GM23248 (cell line): ENCODE data around the gene TMEM183A. TPM values are rescaled to one million over a fixed set of nuclear protein-coding genes. Genes with fewer than 3 reads are reported as not detected.

Experiments used
- DNase-seq: peaks from one replicate; pipeline ENCODE4 v3.0.0-alpha.2; 2015
- H2AFZ ChIP-seq: fragments of 200-600 bp; sonication (generic); 2 replicates; pipeline ENCODE4 v1.6.1; 2016; ENCODE audit warnings: antibody characterized with exemption
- H3F3A ChIP-seq: fragments of 200-600 bp; sonication (generic); 2 replicates; pipeline ENCODE4 v1.6.1; 2016; ENCODE audit warnings: mild to moderate bottlenecking, antibody characterized with exemption, mixed run types; ENCODE audit not compliant: insufficient read depth
- H3K27ac ChIP-seq: fragments of 200-600 bp; sonication (generic); 2 replicates; pipeline ENCODE4 v1.5.1; 2016; ENCODE audit warnings: mild to moderate bottlenecking
- H3K27me3 ChIP-seq: fragments of 200-600 bp; sonication (generic); replicated peaks from 2 replicates; pipeline ENCODE4 v1.6.1; 2016; ENCODE audit warnings: mild to moderate bottlenecking; ENCODE audit not compliant: insufficient read depth
- H3K36me3 ChIP-seq: fragments of 200-600 bp; sonication (generic); 2 replicates; pipeline ENCODE4 v1.6.1; 2016; ENCODE audit warnings: low read depth, mild to moderate bottlenecking
- H3K4me1 ChIP-seq: fragments of 200-600 bp; sonication (generic); 2 replicates; pipeline ENCODE4 v1.6.1; 2016; ENCODE audit warnings: mild to moderate bottlenecking; ENCODE audit not compliant: insufficient read depth
- H3K4me2 ChIP-seq: fragments of 200-600 bp; sonication (generic); one replicate; pipeline ENCODE4 v1.6.1; 2016; ENCODE audit warnings: mild to moderate bottlenecking; ENCODE audit not compliant: unreplicated experiment
- H3K4me3 ChIP-seq: fragments of 200-600 bp; sonication (generic); 2 replicates; pipeline ENCODE4 v1.5.1; 2016; ENCODE audit warnings: mild to moderate bottlenecking
- H3K79me2 ChIP-seq: fragments of 200-600 bp; sonication (generic); 2 replicates; pipeline ENCODE4 v1.6.1; 2016; ENCODE audit warnings: mild to moderate bottlenecking; ENCODE audit not compliant: insufficient read depth
- H3K9ac ChIP-seq: fragments of 200-600 bp; sonication (generic); 2 replicates; pipeline ENCODE4 v1.6.1; 2016; ENCODE audit warnings: mild to moderate bottlenecking
- H3K9me2 ChIP-seq: fragments of 200-600 bp; sonication (generic); 2 replicates; pipeline ENCODE4 v1.6.1; 2016; ENCODE audit warnings: mixed run types, mild to moderate bottlenecking, moderate library complexity; ENCODE audit not compliant: insufficient read depth
- H3K9me3 ChIP-seq: fragments of 200-600 bp; sonication (generic); one replicate; pipeline ENCODE4 v1.6.1; 2017; ENCODE audit warnings: low read depth
- H4K20me1 ChIP-seq: fragments of 200-600 bp; sonication (generic); 2 replicates; pipeline ENCODE4 v1.6.0; 2016; ENCODE audit not compliant: insufficient read depth
- EZH2 ChIP-seq: fragments of 200-600 bp; sonication (generic); IDR thresholded peaks from 2 replicates; pipeline ENCODE4 v1.6.1; 2018; ENCODE audit warnings: antibody characterized with exemption, mild to moderate bottlenecking; ENCODE audit not compliant: insufficient read depth, poor library complexity, severe bottlenecking
- EZH2phosphoT487 ChIP-seq: fragments of 200-600 bp; sonication (generic); IDR thresholded peaks from 2 replicates; pipeline ENCODE4 v1.6.1; 2018; ENCODE audit warnings: antibody characterized with exemption, moderate library complexity, mild to moderate bottlenecking, low read depth; ENCODE audit not compliant: insufficient read depth
- WGBS, 2 experiments: methylation state at CpG; one replicate each; pipeline ENCODE4 v1.1.6; 2015 to 2017; ENCODE audit warnings: low lambda C conversion rate in 2 of 2, low coverage in 1 of 2; ENCODE audit errors: missing lambda C conversion rate in 2 of 2; 5-methylcytosine and 5-hydroxymethylcytosine counted together
- in situ Hi-C: fragments of 300-500 bp; cut with MboI; formaldehyde crosslinking; loops from 2 replicates; pipeline ENCODE4 v1.15.0; 2020
- polyA plus RNA-seq: library from polyadenylated mRNA; unstranded; fragments of >200 nt; fragmentation: Nextera tagmentation; extraction: Ambion mirVana; gene quantifications from 2 replicates; pipeline ENCODE4 v1.2.1, GENCODE V29; 2016
- total RNA-seq: library from RNA; depleted of rRNA; stranded (reverse); fragments of >200 nt; shearing (Covaris generic); gene quantifications from 2 replicates; pipeline ENCODE4 v1.2.3, GENCODE V29; 2014

The TMEM183A gene
- total and polyA plus RNA-seq, 2 experiments from 2014 or later = 57.3 to 92.7 TPM

DNA sequence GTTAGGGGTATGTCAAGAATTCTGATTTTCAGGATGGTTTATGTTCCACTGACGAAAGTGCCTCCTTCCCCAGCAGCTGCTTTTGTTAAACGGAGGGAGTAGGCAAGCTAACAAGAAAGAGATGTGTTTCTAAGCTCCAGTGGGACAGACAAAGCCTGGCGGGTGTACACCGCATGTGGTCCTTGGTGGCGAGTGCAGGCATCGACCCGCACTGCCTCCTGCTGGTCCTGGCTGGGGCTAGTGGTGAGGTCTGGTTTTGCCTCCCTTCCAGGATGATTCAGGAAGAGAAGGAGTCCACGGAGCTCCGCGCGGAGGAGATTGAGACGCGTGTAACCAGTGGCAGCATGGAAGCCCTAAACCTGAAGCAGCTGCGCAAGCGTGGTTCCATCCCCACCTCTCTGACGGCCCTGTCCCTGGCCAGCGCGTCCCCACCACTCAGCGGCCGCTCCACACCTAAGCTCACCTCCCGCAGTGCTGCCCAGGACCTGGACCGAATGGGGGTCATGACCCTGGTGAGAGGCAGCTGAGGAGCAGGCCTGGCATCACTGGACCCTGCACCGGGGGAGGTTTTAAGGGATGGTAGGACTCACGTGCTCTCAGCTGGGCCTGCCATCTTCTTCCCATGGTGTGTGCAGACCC, 48.1 kb downstream of the TMEM183A start:
- Histone ChIP-seq H3K9me3 (no peaks in the 10 kb centered on the region), H3K27ac (no peak overlapping the region), H3K79me2 (no peaks in the 10 kb centered on the region), H3K9me2 (no peaks in the 10 kb centered on the region), H3F3A (peaks cover 26% of the 10 kb centered on the region), H3K4me3 (no peak overlapping the region), H3K27me3 (no peaks in the 10 kb centered on the region), H3K4me1 (peaks cover 17% of the 10 kb centered on the region), H3K36me3 (peaks cover 4% of the 10 kb centered on the region; the same call in 1 of the 2 replicates), H3K9ac (no peak overlapping the region), H4K20me1 (no peaks in the 10 kb centered on the region), H3K4me2 (no peak overlapping the region), H2AFZ (no peak overlapping the region)
- in situ Hi-C loops = no loop called here
- WGBS, 2 experiments = 89 to 93% methylated on average over 23 to 24 of the region's 24 CpGs
- TF ChIP-seq EZH2phosphoT487 = no peak
- no peak for TF ChIP-seq EZH2
- DNase-seq = no peak

DNA sequence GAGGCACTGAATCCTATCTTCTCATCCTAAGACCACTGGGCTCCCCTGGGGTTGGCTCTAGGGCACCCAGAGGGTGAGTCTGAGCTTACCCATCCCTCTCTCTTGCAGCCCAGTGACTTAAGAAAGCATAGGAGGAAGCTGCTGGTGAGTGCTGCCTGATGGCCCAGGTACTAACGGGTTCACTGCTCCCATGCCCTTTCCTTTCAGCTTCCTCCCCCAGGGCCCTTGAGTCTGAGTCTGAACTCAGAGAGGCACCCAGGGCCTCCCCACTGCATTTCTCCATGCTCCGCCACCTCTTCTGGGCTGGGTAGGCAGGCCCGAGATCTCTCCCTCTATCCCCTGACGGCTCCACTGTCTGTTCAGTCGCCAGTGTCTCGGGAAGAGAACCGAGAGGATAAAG, 48.8 kb downstream of the TMEM183A start:
- in situ Hi-C loops = no loop called here
- H3K4me3 ChIP-seq = no peak overlapping the region
- WGBS, 2 experiments = 76 to 80% methylated on average over 7 of the region's 7 CpGs

DNA sequence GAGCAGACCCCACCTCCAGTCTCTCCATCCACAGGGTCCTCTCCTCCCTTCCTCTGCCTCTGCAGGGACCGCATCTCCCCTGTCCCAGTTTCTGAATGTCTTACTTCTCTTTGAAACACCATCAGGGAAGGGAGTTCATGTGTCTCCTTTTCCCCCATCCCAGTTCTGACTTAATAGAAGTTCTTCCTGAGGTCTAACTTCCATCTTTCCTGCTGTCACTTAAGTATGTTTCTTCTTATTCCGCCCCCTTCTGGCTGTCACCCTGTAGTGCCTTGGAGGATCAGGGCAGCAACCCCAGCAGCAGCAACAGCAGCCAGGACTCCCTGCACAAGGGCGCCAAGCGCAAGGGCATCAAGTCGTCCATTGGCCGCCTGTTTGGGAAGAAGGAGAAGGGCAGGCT, 49.3 kb downstream of the TMEM183A start:
- 98% methylated on average over 6 of the region's 6 CpGs for WGBS, 2 experiments
- H3K27ac ChIP-seq = no peak overlapping the region
- peaks cover 6% of the 10 kb centered on the region; the same call in 1 of the 2 replicates for H3K36me3 ChIP-seq
- H3K9ac ChIP-seq = no peak overlapping the region
- H3K4me2 ChIP-seq = no peak overlapping the region
- in situ Hi-C loops = no loop called here
- H3K9me3 ChIP-seq = no peaks in the 10 kb centered on the region
- H3F3A ChIP-seq = peaks cover 26% of the 10 kb centered on the region
- H2AFZ ChIP-seq = no peak overlapping the region
- H3K9me2 ChIP-seq = no peaks in the 10 kb centered on the region
- H3K79me2 ChIP-seq = no peaks in the 10 kb centered on the region
- no peaks in the 10 kb centered on the region for H3K27me3 ChIP-seq
- peaks cover 17% of the 10 kb centered on the region for H3K4me1 ChIP-seq
- no peak for TF ChIP-seq EZH2
- no peak for TF ChIP-seq EZH2phosphoT487
- DNase-seq = no peak
- H3K4me3 ChIP-seq = no peak overlapping the region
- no peaks in the 10 kb centered on the region for H4K20me1 ChIP-seq

More for the DNA sequence above, 48.8 kb downstream of the TMEM183A start:
- no peaks in the 10 kb centered on the region for H4K20me1 ChIP-seq
- H3K4me2 ChIP-seq = no peak overlapping the region
- H2AFZ ChIP-seq = no peak overlapping the region
- H3K36me3 ChIP-seq = peaks cover 6% of the 10 kb centered on the region; the same call in 1 of the 2 replicates
- H3K9me3 ChIP-seq = no peaks in the 10 kb centered on the region
- TF ChIP-seq EZH2 = no peak
- no peak for TF ChIP-seq EZH2phosphoT487
- H3K27ac ChIP-seq = no peak overlapping the region
- peaks cover 26% of the 10 kb centered on the region for H3F3A ChIP-seq
- H3K9me2 ChIP-seq = no peaks in the 10 kb centered on the region
- H3K4me1 ChIP-seq = peaks cover 17% of the 10 kb centered on the region
- no peaks in the 10 kb centered on the region for H3K27me3 ChIP-seq
- no peak for DNase-seq
- no peak overlapping the region for H3K9ac ChIP-seq
- no peaks in the 10 kb centered on the region for H3K79me2 ChIP-seq

DNA sequence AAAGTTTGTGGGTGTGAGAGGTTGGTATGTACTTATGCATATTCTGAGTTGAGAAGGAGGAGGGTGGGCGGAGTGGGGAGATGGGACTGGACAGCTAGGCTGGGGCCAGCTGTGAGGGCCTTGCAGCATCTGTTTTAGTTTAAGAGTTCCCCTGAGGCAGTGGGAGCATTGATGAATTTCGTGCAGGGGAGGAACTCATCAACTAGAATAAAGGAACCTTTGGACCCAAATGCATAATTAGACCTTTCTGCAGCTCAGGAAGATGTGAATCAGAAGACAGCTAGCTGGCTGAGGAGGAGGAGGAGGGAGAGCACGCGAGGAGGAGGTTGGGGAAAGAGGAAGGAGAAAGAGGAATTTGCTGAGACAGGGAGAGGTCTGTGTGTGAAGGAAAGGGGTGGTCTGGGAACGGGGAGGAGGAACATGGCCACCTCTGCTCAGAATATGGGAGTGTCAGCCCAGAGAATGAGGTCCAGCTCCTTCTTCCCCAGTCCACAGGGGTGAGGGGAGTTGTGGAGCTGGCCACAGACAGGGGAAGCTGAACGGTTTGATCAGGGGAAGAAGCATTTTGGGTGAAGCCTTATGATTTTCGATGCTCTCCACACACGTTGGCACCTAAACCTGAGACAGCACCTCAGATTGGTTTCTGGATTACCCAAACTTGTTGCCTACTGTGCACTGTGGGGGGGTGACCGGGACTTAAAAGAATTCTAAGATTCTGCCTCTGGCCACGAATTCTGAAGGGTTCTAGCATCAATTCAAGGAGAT, 50.9 kb downstream of the TMEM183A start:
- Histone ChIP-seq H3K27ac (no peak overlapping the region), H3K9ac (no peak overlapping the region), H3K4me1 (peaks cover 17% of the 10 kb centered on the region), H3K9me2 (no peaks in the 10 kb centered on the region), H3K9me3 (no peaks in the 10 kb centered on the region), H3K36me3 (peaks cover 6% of the 10 kb centered on the region; the same call in 1 of the 2 replicates), H3F3A (peaks cover 26% of the 10 kb centered on the region), H4K20me1 (no peaks in the 10 kb centered on the region), H3K79me2 (no peaks in the 10 kb centered on the region), H3K27me3 (no peaks in the 10 kb centered on the region), H3K4me2 (no peak overlapping the region), H2AFZ (no peak overlapping the region), H3K4me3 (no peak overlapping the region)
- TF ChIP-seq EZH2 (no peak), EZH2phosphoT487 (no peak)
- in situ Hi-C loops = no loop called here
- WGBS, 2 experiments = 30 to 42% methylated on average over 9 to 10 of the region's 10 CpGs
- DNase-seq = peak; percentile 70
